ENCODE measurements around the gene PAAF1.

GRCh38 chr11:73914284-73914683 is 37.5 kb downstream of the PAAF1 start:
- TF ChIP-seq EZH2 (IDR thresholded peaks at IDR 0.05; ENCODE audit: borderline replicate concordance, low read length): no peak
- TF ChIP-seq CTCF (conservative IDR thresholded peaks at IDR 0.05 in 1 of 2, IDR thresholded peaks at IDR 0.05 in 1 of 2; ENCODE audit: extremely low read depth in 1 of 2, insufficient read depth in 1 of 2, low read depth in 1 of 2, low read length in 2 of 2): no peak
